GM21367 (cell line): Measurements from ENCODE around the gene KBTBD6.
A peak's percentile ranks its signal among the peaks of the same experiment; 100 is the strongest.
"Not testable (repeated sequence)": the region's sequence is repeated elsewhere in the genome, so short reads cannot be mapped to it uniquely, and the experiment has no call there.

Source experiments
- ATAC-seq: cut with Tn5 transposase; IDR thresholded peaks from one replicate; pipeline ENCODE4 v1.9.1; 2021; ENCODE audit not compliant: unreplicated experiment

KBTBD6 gene

GRCh38 chr13:41132512-41133152 is at the start of gene KBTBD6:
TSS of gene KBTBD6 (minus strand) at chr13:41132802. CDS start at chr13:41132511, 291 bp downstream.
- peak; percentile 94 for ATAC-seq

GRCh38 chr13:41182231-41182630 is 49.6 kb upstream of the KBTBD6 start:
- no peak for ATAC-seq

- ATAC-seq = no peak
Measured at GRCh38 chr13:41179593-41180250, 47.1 kb upstream of the KBTBD6 start.

GRCh38 chr13:41178040-41178439 is 45.4 kb upstream of the KBTBD6 start:
- ATAC-seq = no peak

GRCh38 chr13:41177616-41178015 is 45.0 kb upstream of the KBTBD6 start:
- ATAC-seq = no peak

GRCh38 chr13:41175576-41175975 is 43.0 kb upstream of the KBTBD6 start:
- not testable (repeated sequence) for ATAC-seq

- no peak for ATAC-seq
Measured at GRCh38 chr13:41162151-41162550, 29.5 kb upstream of the KBTBD6 start.

GRCh38 chr13:41159174-41159573 is 26.6 kb upstream of the KBTBD6 start:
- no peak for ATAC-seq

GRCh38 chr13:41157048-41157717 is 24.6 kb upstream of the KBTBD6 start:
- no peak for ATAC-seq

- no peak for ATAC-seq
Measured at GRCh38 chr13:41156620-41157019, 24.0 kb upstream of the KBTBD6 start.

- no peak for ATAC-seq
Measured at GRCh38 chr13:41154042-41154441, 21.4 kb upstream of the KBTBD6 start.

GRCh38 chr13:41152005-41152404 is 19.4 kb upstream of the KBTBD6 start:
- ATAC-seq = no peak

- no peak for ATAC-seq
Measured at GRCh38 chr13:41150058-41150457, 17.5 kb upstream of the KBTBD6 start.

- no peak for ATAC-seq
Measured at GRCh38 chr13:41148419-41149283, 16.0 kb upstream of the KBTBD6 start.

GRCh38 chr13:41145136-41145908 is 12.7 kb upstream of the KBTBD6 start:
- no peak for ATAC-seq

- ATAC-seq = no peak
Measured at GRCh38 chr13:41144576-41144975, 12.0 kb upstream of the KBTBD6 start.

GRCh38 chr13:41139296-41139966 is 6.8 kb upstream of the KBTBD6 start:
- ATAC-seq = no peak

- ATAC-seq = no peak
Measured at GRCh38 chr13:41137951-41138350, 5.3 kb upstream of the KBTBD6 start.

- ATAC-seq = no peak
Measured at GRCh38 chr13:41137241-41137640, 4.6 kb upstream of the KBTBD6 start.
